ENCODE measurements around the gene SRGAP2C.
"Not testable (repeated sequence)": the region's sequence is repeated elsewhere in the genome, so short reads cannot be mapped to it uniquely, and the experiment has no call there.

Gene SRGAP2C

GRCh38 chr1:121184290-121185127, at the start of gene SRGAP2C, which contains the start of gene FAM72B:
SRGAP2C (plus strand) TSS chr1:121184975; CDS start chr1:121187447, 2,472 bp downstream.
FAM72B (minus strand) TSS chr1:121184340; CDS start chr1:121183489, 851 bp downstream.
- DNase-seq (ENCODE audit: low read depth in 2 of 2): peak; percentile 80 to 87

GRCh38 chr1:121140393-121140792, 44.4 kb upstream of the SRGAP2C start:
- not testable (repeated sequence) for DNase-seq (ENCODE audit: low read depth in 2 of 2)

GRCh38 chr1:121148489-121149190, 36.1 kb upstream of the SRGAP2C start:
- DNase-seq (ENCODE audit: low read depth in 2 of 2): not testable (repeated sequence)

- DNase-seq (ENCODE audit: low read depth in 2 of 2): not testable (repeated sequence)
Observed at GRCh38 chr1:121151294-121151693, 33.5 kb upstream of the SRGAP2C start.

GRCh38 chr1:121152788-121153187, 32.0 kb upstream of the SRGAP2C start:
- not testable (repeated sequence) for DNase-seq (ENCODE audit: low read depth in 2 of 2)

- not testable (repeated sequence) for DNase-seq (ENCODE audit: low read depth in 2 of 2)
Observed at GRCh38 chr1:121154811-121155210, 30.0 kb upstream of the SRGAP2C start.

GRCh38 chr1:121155671-121156358, 29.0 kb upstream of the SRGAP2C start:
- DNase-seq (ENCODE audit: low read depth in 2 of 2): not testable (repeated sequence)

GRCh38 chr1:121156958-121157603, 27.7 kb upstream of the SRGAP2C start:
- not testable (repeated sequence) for DNase-seq (ENCODE audit: low read depth in 2 of 2)

- DNase-seq (ENCODE audit: low read depth in 2 of 2): not testable (repeated sequence)
Observed at GRCh38 chr1:121157609-121158008, 27.2 kb upstream of the SRGAP2C start.

GRCh38 chr1:121160118-121160517, 24.7 kb upstream of the SRGAP2C start:
- DNase-seq (ENCODE audit: low read depth in 2 of 2): not testable (repeated sequence)

- not testable (repeated sequence) for DNase-seq (ENCODE audit: low read depth in 2 of 2)
Observed at GRCh38 chr1:121161199-121161901, 23.4 kb upstream of the SRGAP2C start.

- not testable (repeated sequence) for DNase-seq (ENCODE audit: low read depth in 2 of 2)
Observed at GRCh38 chr1:121163850-121164757, 20.7 kb upstream of the SRGAP2C start.

GRCh38 chr1:121165296-121165695, 19.5 kb upstream of the SRGAP2C start:
- DNase-seq (ENCODE audit: low read depth in 2 of 2): not testable (repeated sequence)

- not testable (repeated sequence) for DNase-seq (ENCODE audit: low read depth in 2 of 2)
Observed at GRCh38 chr1:121167225-121167738, 17.5 kb upstream of the SRGAP2C start.

GRCh38 chr1:121168152-121168668, 16.6 kb upstream of the SRGAP2C start:
- not testable (repeated sequence) for DNase-seq (ENCODE audit: low read depth in 2 of 2)

GRCh38 chr1:121176649-121177048, 8.1 kb upstream of the SRGAP2C start:
- not testable (repeated sequence) for DNase-seq (ENCODE audit: low read depth in 2 of 2)

- DNase-seq (ENCODE audit: low read depth in 2 of 2): not testable (repeated sequence)
Observed at GRCh38 chr1:121178197-121178596, 6.6 kb upstream of the SRGAP2C start.

- DNase-seq (ENCODE audit: low read depth in 2 of 2): not testable (repeated sequence)
Observed at GRCh38 chr1:121183867-121184266, 908 bp upstream of the SRGAP2C start.

- not testable (repeated sequence) for DNase-seq (ENCODE audit: low read depth in 2 of 2)
Observed at GRCh38 chr1:121185140-121185708, 449 bp downstream of the SRGAP2C start.

Data from stimulated activated CD8-positive, alpha-beta memory T cell treated with anti-CD3 and anti-CD28 coated beads, Interleukin-15, amount 100 ng/mL, for 48 hours (primary cell).